GM19372 (cell line): ENCODE data around the gene PBRM1.
"Not testable (repeated sequence)": the region's sequence is repeated elsewhere in the genome, so short reads cannot be mapped to it uniquely, and the experiment has no call there.

Experiments used
- ATAC-seq: cut with Tn5 transposase; IDR thresholded peaks from one replicate; pipeline ENCODE4 v1.9.1; 2021; ENCODE audit warnings: mild to moderate bottlenecking, low read depth, moderate library complexity; ENCODE audit not compliant: unreplicated experiment

The PBRM1 gene

GRCh38 chr3:52685709-52686691, at the start of gene PBRM1, which contains the start of gene GNL3:
Gene PBRM1, minus strand, starts transcription at chr3:52685913.
Gene GNL3, plus strand, starts transcription at chr3:52686032. Its CDS starts 61 bp downstream, at chr3:52686093.
- ATAC-seq, result peak; percentile 76

GRCh38 chr3:52733256-52733891, 47.7 kb upstream of the PBRM1 start:
- no peak for ATAC-seq

- ATAC-seq, result no peak
Measured at GRCh38 chr3:52731590-52731989, 45.9 kb upstream of the PBRM1 start.

- ATAC-seq, result no peak
Measured at GRCh38 chr3:52730681-52731080, 45.0 kb upstream of the PBRM1 start.

GRCh38 chr3:52728753-52729152, 43.0 kb upstream of the PBRM1 start:
- ATAC-seq, result not testable (repeated sequence)

GRCh38 chr3:52724511-52724910, 38.8 kb upstream of the PBRM1 start:
- no peak for ATAC-seq

- no peak for ATAC-seq
Measured at GRCh38 chr3:52723935-52724334, 38.2 kb upstream of the PBRM1 start.

- no peak for ATAC-seq
Measured at GRCh38 chr3:52722491-52722890, 36.8 kb upstream of the PBRM1 start.

GRCh38 chr3:52721730-52722008, 36.0 kb upstream of the PBRM1 start:
- no peak for ATAC-seq

GRCh38 chr3:52721002-52721729, 35.5 kb upstream of the PBRM1 start:
- ATAC-seq, result no peak

- ATAC-seq, result no peak
Measured at GRCh38 chr3:52719618-52720017, 33.9 kb upstream of the PBRM1 start.

GRCh38 chr3:52715714-52716305, 30.1 kb upstream of the PBRM1 start:
- ATAC-seq, result no peak

- no peak for ATAC-seq
Measured at GRCh38 chr3:52714335-52715302, 28.9 kb upstream of the PBRM1 start.

- no peak for ATAC-seq
Measured at GRCh38 chr3:52712291-52713212, 26.8 kb upstream of the PBRM1 start.

- ATAC-seq, result no peak
Measured at GRCh38 chr3:52710512-52710911, 24.8 kb upstream of the PBRM1 start.

GRCh38 chr3:52707585-52707984, 21.9 kb upstream of the PBRM1 start:
- ATAC-seq, result no peak

GRCh38 chr3:52705688-52706686, 20.3 kb upstream of the PBRM1 start, which contains the start of the genes GLT8D1 and SPCS1:
Gene GLT8D1, minus strand, starts transcription at chr3:52705791. Its CDS starts 5,331 bp downstream, at chr3:52700460.
Gene SPCS1, plus strand, starts transcription at chr3:52706106. Its CDS starts 141 bp downstream, at chr3:52706247.
- ATAC-seq, result peak; percentile 70
